HG03558 (cell line): ENCODE measurements around the gene MGLL.
A peak's percentile ranks its signal among the peaks of the same experiment; 100 is the strongest.

ENCODE experiments used
- ATAC-seq: cut with Tn5 transposase; IDR thresholded peaks from one replicate; pipeline ENCODE4 v1.9.1; 2021; ENCODE audit warnings: moderate number of reproducible peaks; ENCODE audit not compliant: unreplicated experiment; ENCODE audit errors: extremely low read depth

MGLL gene

GRCh38 chr3:127791221-127791913 lies 30.9 kb downstream of the MGLL start:
- peak; percentile 75 for ATAC-seq

DNA sequence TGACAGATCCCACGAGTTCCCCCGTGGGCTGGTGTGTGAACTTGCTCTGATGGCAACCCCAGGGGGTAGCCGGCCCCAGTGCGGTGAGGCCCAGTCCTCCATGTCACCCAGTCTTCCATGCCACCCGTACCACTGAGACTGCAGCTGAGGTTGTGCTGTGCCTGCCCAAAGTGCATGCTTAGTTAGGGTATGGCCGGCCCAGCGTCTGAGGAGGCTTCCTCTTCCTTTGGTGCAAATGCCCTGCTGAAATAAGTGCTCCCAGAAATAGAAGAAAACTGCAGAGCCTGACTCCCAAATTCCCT lies 31.5 kb downstream of the MGLL start:
- ATAC-seq, result no peak

- no peak for ATAC-seq
These were observed 32.1 kb downstream of the MGLL start for GRCh38 chr3:127789990-127790881.

- ATAC-seq, result no peak
These were observed 33.3 kb downstream of the MGLL start for GRCh38 chr3:127789051-127789450.

- no peak for ATAC-seq
These were observed 33.8 kb downstream of the MGLL start for GRCh38 chr3:127788451-127788909.

DNA sequence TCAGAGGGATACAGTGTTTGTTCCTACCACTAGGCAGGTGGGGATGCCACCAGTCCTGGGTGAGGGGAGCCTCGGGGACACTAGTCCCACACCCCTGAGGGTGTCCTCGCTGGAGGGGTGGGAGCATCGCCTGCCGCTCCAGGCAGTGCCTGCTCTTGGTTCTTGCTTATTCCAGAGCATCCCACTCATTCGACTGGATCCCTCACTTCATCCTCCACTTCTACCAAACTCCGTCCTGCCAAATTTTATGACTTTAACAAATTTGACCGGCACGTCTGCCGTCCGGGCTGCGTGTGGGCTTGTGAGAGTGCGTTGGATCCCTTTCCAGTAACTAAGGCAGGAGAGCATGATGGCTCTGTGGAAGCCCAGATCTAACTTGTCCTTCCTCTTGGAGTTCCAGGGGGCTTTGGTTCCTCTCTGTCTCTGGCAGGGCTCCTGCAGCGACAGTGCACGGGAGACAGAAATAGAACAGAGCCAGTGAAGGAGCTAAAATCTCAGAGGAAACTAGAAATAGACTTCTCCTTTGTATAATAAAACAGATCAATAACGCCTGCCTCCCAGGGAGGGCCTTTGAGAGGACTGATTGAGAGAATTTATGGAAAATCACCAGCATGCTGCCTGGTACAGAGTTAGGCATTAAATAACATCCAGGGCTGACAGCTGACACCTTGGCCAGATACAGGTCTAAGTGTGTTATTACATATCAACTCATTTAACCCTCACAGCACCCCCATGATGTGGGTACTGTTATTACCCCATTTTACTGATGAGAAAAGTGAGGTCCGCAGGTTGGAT lies 34.5 kb downstream of the MGLL start:
- no peak for ATAC-seq

- no peak for ATAC-seq
These were observed 35.2 kb downstream of the MGLL start for GRCh38 chr3:127787071-127787490.

- no peak for ATAC-seq
These were observed 35.8 kb downstream of the MGLL start for GRCh38 chr3:127786353-127787070.

DNA sequence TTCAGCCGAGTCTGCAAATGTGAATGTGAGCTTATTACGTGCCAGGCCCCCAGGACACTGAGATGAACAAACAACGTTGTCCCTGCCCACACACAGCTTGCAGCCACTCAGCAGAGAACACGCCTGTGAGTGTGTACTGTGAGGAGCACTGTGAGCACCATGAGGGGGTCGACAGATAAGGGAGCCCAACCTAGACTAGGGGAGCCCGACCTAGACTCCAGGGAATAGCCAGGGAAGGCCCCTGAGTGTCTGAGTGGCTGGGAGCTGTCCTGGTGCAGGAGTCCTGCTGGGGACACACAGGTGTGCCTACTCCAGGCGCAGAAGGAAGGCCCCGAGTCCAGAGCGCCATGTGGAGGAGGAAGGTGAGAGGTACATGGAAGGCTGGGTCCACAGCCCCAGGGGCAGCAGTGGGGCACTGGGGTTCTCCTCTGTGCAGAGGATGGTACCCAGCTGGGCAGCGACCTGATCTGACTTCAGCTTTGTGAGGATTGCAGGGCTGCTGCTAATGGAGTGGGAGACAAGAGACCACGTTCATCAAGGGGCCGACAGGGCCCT lies 36.5 kb downstream of the MGLL start:
- no peak for ATAC-seq

- ATAC-seq, result no peak
These were observed 37.2 kb downstream of the MGLL start for GRCh38 chr3:127784865-127785710.

DNA sequence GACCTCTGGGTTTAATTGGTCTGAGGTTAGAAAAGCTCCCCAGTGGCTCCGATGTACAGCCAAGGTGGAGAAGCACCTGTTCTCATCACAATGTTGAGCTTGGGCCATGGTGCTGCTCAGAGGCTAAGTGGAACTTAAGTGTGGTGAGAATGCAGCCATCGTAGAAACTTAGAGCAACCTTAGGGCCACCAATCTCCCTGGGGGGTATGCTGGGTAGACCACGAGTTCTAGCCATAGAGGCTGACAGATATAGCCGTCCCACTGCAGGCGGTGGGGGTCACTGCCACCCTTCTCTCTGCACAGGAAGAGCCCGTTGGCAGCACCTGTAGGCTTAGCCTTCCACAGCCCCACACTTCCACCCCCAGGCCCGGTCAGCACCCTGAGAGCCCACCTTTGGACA lies 38.0 kb downstream of the MGLL start:
- no peak for ATAC-seq

DNA sequence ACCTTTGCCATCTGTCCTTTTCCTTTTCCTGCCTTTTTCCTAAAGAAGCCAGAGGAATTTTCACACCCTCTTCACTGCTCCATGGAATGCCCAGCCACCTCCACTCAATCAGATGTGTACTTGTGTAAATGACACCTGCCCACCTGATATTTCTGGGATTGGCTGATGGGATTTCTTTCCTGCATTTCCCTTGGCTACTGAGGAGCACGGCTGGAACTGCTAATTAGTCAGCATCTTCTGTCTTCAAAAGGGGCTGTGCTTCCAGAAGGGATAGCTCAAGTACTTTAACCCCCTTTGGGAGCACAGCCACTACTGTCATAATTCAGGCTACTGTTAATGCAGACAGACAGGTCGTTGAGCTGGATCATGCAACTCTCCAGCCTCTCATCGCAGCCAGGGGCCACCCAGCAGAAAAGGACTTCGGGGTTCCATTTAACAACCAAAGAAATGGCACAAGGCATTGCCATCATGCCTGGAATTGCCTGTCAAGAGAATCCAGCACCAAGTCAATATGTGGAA lies 38.6 kb downstream of the MGLL start:
- no peak for ATAC-seq

DNA sequence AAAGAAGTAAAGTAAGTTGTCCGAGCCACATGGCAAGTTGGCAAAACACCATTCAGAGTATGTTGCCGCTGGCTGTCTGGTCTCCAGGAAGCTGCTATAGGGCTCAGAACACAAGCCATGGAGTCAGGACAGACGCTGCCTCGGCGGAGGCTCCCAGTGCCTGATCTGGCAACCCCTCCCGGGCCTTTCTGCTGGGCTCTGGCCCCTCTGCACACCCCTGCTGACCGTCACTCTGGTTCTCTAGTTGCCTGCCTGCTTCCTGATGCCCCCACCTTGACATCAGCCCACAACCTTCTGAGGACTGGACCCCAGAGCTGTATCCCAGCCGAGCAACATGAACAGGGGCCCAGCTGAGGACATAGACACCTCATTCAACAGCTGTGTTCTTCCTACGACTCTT lies 39.1 kb downstream of the MGLL start:
- no peak for ATAC-seq

GRCh38 chr3:127781411-127782001 lies 40.8 kb downstream of the MGLL start:
- no peak for ATAC-seq

DNA sequence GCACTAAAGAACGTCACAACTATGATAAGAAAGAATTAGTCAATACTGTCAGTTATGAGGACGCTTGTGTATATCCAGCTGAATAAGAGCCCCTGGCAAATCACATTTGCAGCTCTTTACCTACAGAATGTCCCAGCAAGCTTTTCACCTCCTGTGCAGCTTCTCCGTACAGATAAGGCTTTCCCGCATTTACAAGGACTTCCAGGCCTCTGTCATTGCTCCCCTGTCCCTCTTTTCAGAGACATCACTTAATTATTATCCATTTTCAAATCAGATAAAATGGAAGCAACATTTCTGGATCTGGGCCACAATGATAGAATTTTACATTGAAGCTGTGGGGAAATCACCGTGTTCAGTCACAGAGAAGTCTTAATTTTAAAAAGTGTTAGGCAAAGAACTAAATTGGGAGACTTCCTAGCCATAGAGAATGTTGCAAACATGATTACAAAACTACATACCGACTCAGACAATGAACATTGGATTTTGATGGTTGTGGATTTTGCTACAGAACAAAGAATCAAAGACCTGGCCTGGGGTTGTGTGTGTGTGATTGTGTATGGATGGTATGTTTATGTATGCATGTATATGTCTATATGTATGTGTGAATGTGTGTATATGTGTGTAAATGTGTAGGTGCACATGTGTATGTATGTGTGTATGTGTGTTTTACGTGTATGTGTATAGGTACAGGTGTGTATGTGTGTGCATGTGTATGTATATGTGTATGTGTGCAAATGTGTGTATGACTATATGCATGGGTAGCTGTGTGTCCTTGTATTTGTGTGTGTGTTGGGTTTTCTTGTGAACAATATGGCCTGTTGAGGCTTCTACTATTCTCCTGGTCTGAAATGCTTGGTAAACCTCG lies 41.5 kb downstream of the MGLL start:
- no peak for ATAC-seq

GRCh38 chr3:127779747-127780146 lies 42.6 kb downstream of the MGLL start:
- no peak for ATAC-seq

- ATAC-seq, result no peak
These were observed 44.2 kb downstream of the MGLL start for GRCh38 chr3:127777921-127778656.
